ENCODE measurements around the gene THOC6. TPM values are rescaled to one million over a fixed set of nuclear protein-coding genes. Genes with fewer than 3 reads are reported as not detected.
"Not testable (repeated sequence)": the region's sequence is repeated elsewhere in the genome, so short reads cannot be mapped to it uniquely, and the experiment has no call there.

THOC6 gene
- total RNA-seq, 1 donor from 2014 or later: 12.6 TPM

GRCh38 chr16:3054965-3055733 lies 31.3 kb downstream of the THOC6 start:
- DNase-seq: no peak

GRCh38 chr16:3055734-3056115 lies 31.9 kb downstream of the THOC6 start:
- not testable (repeated sequence) for DNase-seq

- DNase-seq: no peak
These were observed 32.7 kb downstream of the THOC6 start for GRCh38 chr16:3056336-3057180.

GRCh38 chr16:3057181-3058138 lies 33.6 kb downstream of the THOC6 start:
- DNase-seq: no peak

- DNase-seq: peak; percentile 40
These were observed 34.5 kb downstream of the THOC6 start for GRCh38 chr16:3058139-3059030.

GRCh38 chr16:3059041-3059722 lies 35.3 kb downstream of the THOC6 start:
- peak; percentile 93 for DNase-seq

GRCh38 chr16:3059723-3060242 lies 35.9 kb downstream of the THOC6 start:
- DNase-seq: no peak

GRCh38 chr16:3060339-3061127 lies 36.7 kb downstream of the THOC6 start:
- peak; percentile 76 for DNase-seq

GRCh38 chr16:3062553-3062952 lies 38.7 kb downstream of the THOC6 start:
- no peak for DNase-seq

GRCh38 chr16:3063625-3064386 lies 40.0 kb downstream of the THOC6 start:
- DNase-seq: no peak

GRCh38 chr16:3065069-3065741 lies 41.4 kb downstream of the THOC6 start, which contains the start of gene IL32:
Gene IL32 (plus strand): TSS chr16:3065640. CDS start chr16:3065812, 172 bp downstream.
- peak; percentile 86 for DNase-seq

GRCh38 chr16:3065742-3066439 lies 42.1 kb downstream of the THOC6 start:
- DNase-seq: no peak

- no peak for DNase-seq
These were observed 42.6 kb downstream of the THOC6 start for GRCh38 chr16:3066440-3066748.

GRCh38 chr16:3068487-3068886 lies 44.7 kb downstream of the THOC6 start:
- no peak for DNase-seq

- not testable (repeated sequence) for DNase-seq
These were observed 45.3 kb downstream of the THOC6 start for GRCh38 chr16:3069146-3069545.

- no peak for DNase-seq
These were observed 46.8 kb downstream of the THOC6 start for GRCh38 chr16:3070608-3071111.

- no peak for DNase-seq
These were observed 47.8 kb downstream of the THOC6 start for GRCh38 chr16:3071655-3072054.
